HepG2 (cell line): ENCODE measurements around the gene PARN.
"Not testable (repeated sequence)": the region's sequence is repeated elsewhere in the genome, so short reads cannot be mapped to it uniquely, and the experiment has no call there.

ENCODE experiments used
- ATF1 ChIP-seq: IDR thresholded peaks from 2 replicates; pipeline ENCODE4 v1.6.1; 2016; ENCODE audit warnings: mild to moderate bottlenecking, control low read depth
- CHD4 ChIP-seq: fragments of 200-600 bp; sonication (generic); IDR thresholded peaks from 2 replicates; pipeline ENCODE4 v1.7.0; 2017; ENCODE audit warnings: mild to moderate bottlenecking, low read length, borderline replicate concordance
- CTCF ChIP-seq: sonication (generic); formaldehyde crosslinking; IDR thresholded peaks from 2 replicates; pipeline ENCODE4 v1.5.0; 2020; ENCODE audit warnings: mild to moderate bottlenecking, missing genetic modification reagents, moderate library complexity
- DDIT3 ChIP-seq: sonication (generic); formaldehyde crosslinking; IDR thresholded peaks from 2 replicates; pipeline ENCODE4 v1.4.0; 2020; ENCODE audit warnings: mild to moderate bottlenecking, missing genetic modification reagents
- E2F1 ChIP-seq: sonication (generic); formaldehyde crosslinking; IDR thresholded peaks from 2 replicates; pipeline ENCODE4 v1.5.0; 2020; ENCODE audit warnings: missing genetic modification reagents
- FOXP4 ChIP-seq: sonication (generic); formaldehyde crosslinking; IDR thresholded peaks from 2 replicates; pipeline ENCODE4 v1.4.0; 2020; ENCODE audit warnings: missing genetic modification reagents
- NAIF1 ChIP-seq: sonication (generic); formaldehyde crosslinking; IDR thresholded peaks from 2 replicates; pipeline ENCODE4 v1.5.0; 2020; ENCODE audit warnings: mild to moderate bottlenecking, missing genetic modification reagents, borderline replicate concordance
- POLR2A ChIP-seq, 2 experiments: IDR thresholded peaks; 2 replicates each; pipeline ENCODE4 v1.6.1; 2011; ENCODE audit warnings: low read depth in 2 of 2, low read length in 2 of 2, mild to moderate bottlenecking in 1 of 2, moderate library complexity in 1 of 2; ENCODE audit not compliant: insufficient read depth in 1 of 2
- THYN1 ChIP-seq: sonication (generic); formaldehyde crosslinking; IDR thresholded peaks from 2 replicates; pipeline ENCODE4 v1.8.1; 2023; ENCODE audit warnings: low read depth, mild to moderate bottlenecking, moderate library complexity, missing genetic modification reagents, borderline replicate concordance
- ZNF274 ChIP-seq: sonication (generic); formaldehyde crosslinking; IDR thresholded peaks from 2 replicates; pipeline ENCODE4 v1.5.1; 2020; ENCODE audit warnings: mild to moderate bottlenecking, missing genetic modification reagents
- ZNF547 ChIP-seq: sonication (generic); formaldehyde crosslinking; IDR thresholded peaks from 2 replicates; pipeline ENCODE4 v1.5.1; 2020; ENCODE audit warnings: mild to moderate bottlenecking, missing genetic modification reagents

- TF ChIP-seq ZNF274 (CRISPR knock-in tag); CHD4; FOXP4; DDIT3 (CRISPR knock-in tag); E2F1 (CRISPR knock-in tag); ATF1 (CRISPR knock-in tag); POLR2A (IDR thresholded peaks at IDR 0.05; ENCODE audit: insufficient read depth in 1 of 2, low read depth in 2 of 2, low read length in 2 of 2); THYN1 (CRISPR knock-in tag); NAIF1 (CRISPR knock-in tag); ZNF547 (CRISPR knock-in tag); CTCF (CRISPR knock-in tag): not testable (repeated sequence)
Measured at GRCh38 chr16:14544846-14545245, 85.2 kb downstream of the PARN start.
